Measurements from ENCODE around the gene TANC2. TPM values are rescaled to one million over a fixed set of nuclear protein-coding genes. Genes with fewer than 3 reads are reported as not detected.
A peak's percentile ranks its signal among the peaks of the same experiment; 100 is the strongest.

Gene TANC2
- total RNA-seq, result 10 to 100 TPM in 6 of 7 donors, 1 to 10 TPM in 1; 8.2 to 35.8 (median 23.8) TPM
- polyA plus RNA-seq, result under 1 TPM; 0.47 to 0.90 (median 0.63) TPM
- long read RNA-seq, donor 1, result 0 reads
- long read RNA-seq, donor 2, result 0 reads

DNA sequence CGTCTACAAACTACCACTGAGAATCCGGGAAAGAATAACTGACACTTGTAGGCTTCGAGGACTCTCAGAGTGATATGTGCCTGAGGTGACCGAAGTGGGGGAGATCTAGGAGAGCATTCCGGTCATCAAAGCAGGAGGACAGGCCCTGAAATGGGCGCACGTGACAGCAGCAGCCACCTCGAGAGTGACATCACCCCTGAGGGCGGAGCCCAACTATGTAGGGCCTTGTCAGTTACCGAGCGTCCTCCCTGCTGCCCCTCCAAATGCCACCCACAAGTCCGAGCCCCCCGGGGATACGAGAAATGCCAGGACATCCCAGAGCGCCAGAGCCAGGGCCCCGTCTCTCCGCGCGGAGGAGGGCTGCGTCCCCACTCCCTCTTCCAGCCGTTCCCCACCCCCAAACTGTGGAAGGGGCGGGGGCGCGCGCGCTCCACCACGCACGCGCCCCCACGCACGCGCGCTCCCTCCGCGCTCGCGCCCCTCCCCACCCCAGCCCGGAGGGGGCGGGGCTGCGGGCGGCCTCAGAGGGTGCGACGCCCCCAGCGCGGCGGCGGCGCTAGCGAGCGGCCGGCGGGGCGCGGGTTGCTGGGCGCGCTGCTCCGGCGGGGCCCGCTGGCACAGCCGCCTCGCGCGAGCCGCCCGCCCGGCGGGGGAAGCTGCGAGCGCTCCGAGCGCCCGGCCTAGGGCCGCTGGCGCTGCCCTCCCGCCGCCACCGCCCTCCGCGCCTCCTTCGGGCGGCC is at the start of gene TANC2:
Gene TANC2 (plus strand): TSS at position 550 of the 740 bp plus-strand sequence. CDS start 43,325 bp downstream, outside the sequence.
- Histone ChIP-seq H3K9me3 (no peaks in the 10 kb centered on the region), H3K36me3 (no peaks in the 10 kb centered on the region), H3K4me3 (peak within 1 kb of the TSS; percentile 53 to 86 (median 70)), H3K27me3 (replicated peaks in 1 of 7) (peaks cover 0 to 8% (median 0%) of the 10 kb centered on the region in 7 donors), H3K4me1 (peaks cover 9 to 35% (median 26%) of the 10 kb centered on the region in 6 donors), H3K27ac (peak within 1 kb of the TSS; percentile 79 to 93 (median 84))
- WGBS, 5 donors, result 2 to 3% (median 3%) methylated on average over 25 to 81 of the region's 81 CpGs
- intact Hi-C loops (cut with DNase I; ENCODE audit: low total_unique reads), result no loop called here
- TF ChIP-seq POLR2AphosphoS5 (IDR thresholded peaks at IDR 0.05), result peak; percentile 68 to 79 (median 72)
- TF ChIP-seq, protein P1, sequence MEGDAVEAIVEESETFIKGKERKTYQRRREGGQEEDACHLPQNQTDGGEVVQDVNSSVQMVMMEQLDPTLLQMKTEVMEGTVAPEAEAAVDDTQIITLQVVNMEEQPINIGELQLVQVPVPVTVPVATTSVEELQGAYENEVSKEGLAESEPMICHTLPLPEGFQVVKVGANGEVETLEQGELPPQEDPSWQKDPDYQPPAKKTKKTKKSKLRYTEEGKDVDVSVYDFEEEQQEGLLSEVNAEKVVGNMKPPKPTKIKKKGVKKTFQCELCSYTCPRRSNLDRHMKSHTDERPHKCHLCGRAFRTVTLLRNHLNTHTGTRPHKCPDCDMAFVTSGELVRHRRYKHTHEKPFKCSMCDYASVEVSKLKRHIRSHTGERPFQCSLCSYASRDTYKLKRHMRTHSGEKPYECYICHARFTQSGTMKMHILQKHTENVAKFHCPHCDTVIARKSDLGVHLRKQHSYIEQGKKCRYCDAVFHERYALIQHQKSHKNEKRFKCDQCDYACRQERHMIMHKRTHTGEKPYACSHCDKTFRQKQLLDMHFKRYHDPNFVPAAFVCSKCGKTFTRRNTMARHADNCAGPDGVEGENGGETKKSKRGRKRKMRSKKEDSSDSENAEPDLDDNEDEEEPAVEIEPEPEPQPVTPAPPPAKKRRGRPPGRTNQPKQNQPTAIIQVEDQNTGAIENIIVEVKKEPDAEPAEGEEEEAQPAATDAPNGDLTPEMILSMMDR (IDR thresholded peaks at IDR 0.05 in 8 of 11, conservative IDR thresholded peaks at IDR 0.05 in 3 of 11), result no peak
- TF ChIP-seq POLR2A (IDR thresholded peaks at IDR 0.05), result no peak
- DNase-seq, result peak; percentile 94

DNA sequence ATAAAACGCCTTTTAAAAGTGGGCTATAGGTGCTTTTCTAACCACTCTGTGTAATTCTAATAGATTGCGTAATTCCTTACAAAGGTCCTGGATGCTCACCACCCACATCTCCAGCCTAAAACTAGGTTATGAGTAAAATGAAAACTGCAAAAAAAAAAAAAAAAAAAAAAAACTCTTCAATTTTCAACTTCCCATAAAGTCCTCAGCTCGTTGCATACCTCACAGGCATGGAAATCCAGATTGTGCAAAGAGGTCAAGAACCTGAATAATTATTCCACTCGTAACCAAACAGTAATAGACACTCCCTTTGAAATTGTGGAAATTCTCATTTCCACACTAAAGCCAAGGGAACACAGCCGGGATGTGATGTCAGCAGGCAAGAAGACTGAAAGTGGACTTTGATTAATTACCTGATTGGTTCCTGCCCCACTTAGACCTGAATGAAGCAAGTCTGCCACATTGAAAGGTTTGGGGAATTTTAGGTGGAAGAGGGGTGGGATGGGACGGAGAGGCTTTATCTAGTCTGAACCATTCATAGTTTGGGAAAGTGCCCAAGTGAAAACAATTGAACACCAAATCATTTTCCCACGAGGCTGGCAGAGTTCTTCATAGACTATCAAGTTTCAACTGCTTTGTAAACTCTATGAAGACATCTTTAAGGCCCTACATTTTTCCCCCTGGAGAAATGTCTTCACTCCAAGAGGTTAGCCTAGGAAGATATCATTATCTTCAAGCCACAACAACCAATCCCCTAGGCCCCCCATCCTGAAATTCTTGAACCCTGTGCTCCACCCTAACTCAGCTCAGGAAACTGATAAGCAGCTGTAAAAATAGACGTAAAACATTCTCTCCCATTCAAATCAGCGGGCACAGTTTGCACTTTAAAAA is 49.1 kb upstream of the TANC2 start:
- Histone ChIP-seq H3K27ac (no peak overlapping the region), H3K9me3 (peaks cover 0 to 8% (median 0%) of the 10 kb centered on the region in 8 donors), H3K4me1 (no peaks in the 10 kb centered on the region), H3K27me3 (replicated peaks in 1 of 7) (peaks cover 0 to 17% (median 0%) of the 10 kb centered on the region in 7 donors), H3K4me3 (no peak overlapping the region), H3K36me3 (no peaks in the 10 kb centered on the region)
- TF ChIP-seq, protein P1 (IDR thresholded peaks at IDR 0.05 in 8 of 11, conservative IDR thresholded peaks at IDR 0.05 in 3 of 11), result no peak
- TF ChIP-seq POLR2A (IDR thresholded peaks at IDR 0.05), result no peak
- TF ChIP-seq POLR2AphosphoS5 (IDR thresholded peaks at IDR 0.05), result no peak
- intact Hi-C loops (cut with DNase I; ENCODE audit: low total_unique reads), result no loop called here
- no peak for DNase-seq
- 58 to 67% (median 66%) methylated on average over 9 of the region's 9 CpGs for whole genome bisulfite sequencing, 5 donors

DNA sequence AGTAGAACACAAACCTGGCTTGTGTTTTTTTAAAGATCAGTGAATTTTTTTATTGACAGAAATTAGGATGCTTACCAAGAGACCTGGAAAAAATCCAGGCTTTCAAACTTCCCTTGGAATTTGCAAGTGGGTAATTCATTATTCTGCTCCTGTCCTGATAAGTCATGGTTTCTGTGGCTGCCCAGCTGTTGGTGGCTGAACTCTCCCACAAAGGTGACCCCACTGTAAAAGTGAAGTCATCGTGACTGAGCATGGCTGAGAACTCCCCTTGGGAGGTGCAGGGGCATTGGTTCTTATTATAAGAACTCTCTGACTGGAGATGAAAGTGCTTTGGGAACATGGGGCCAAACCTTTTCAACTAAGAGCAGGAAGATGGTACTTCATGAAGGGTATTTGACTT is 46.6 kb upstream of the TANC2 start:
- Histone ChIP-seq H3K27ac (no peak overlapping the region), H3K27me3 (replicated peaks in 1 of 7) (peaks cover 0 to 17% (median 0%) of the 10 kb centered on the region in 7 donors), H3K9me3 (no peaks in the 10 kb centered on the region), H3K4me1 (no peaks in the 10 kb centered on the region), H3K4me3 (no peak overlapping the region), H3K36me3 (no peaks in the 10 kb centered on the region)
- WGBS, 5 donors, result 30 to 57% (median 50%) methylated on average over 1 of the region's 1 CpG
- TF ChIP-seq, protein P1 (IDR thresholded peaks at IDR 0.05 in 8 of 11, conservative IDR thresholded peaks at IDR 0.05 in 3 of 11), result no peak
- TF ChIP-seq POLR2A (IDR thresholded peaks at IDR 0.05) (no peak), POLR2AphosphoS5 (IDR thresholded peaks at IDR 0.05) (no peak)
- intact Hi-C loops (cut with DNase I; ENCODE audit: low total_unique reads), result no loop called here
- DNase-seq, result no peak

Data from spleen (tissue), 13 donors.